HCT116 (cell line): ENCODE results near the gene ENO2. TPM values are rescaled to one million over a fixed set of nuclear protein-coding genes. Genes with fewer than 3 reads are reported as not detected.
A peak's percentile ranks its signal among the peaks of the same experiment; 100 is the strongest.

Experiments
- ATAC-seq: fragments of 200-7000 bp; cut with Tn5 transposase; 2 replicates; pipeline ENCODE4 v1.9.1; 2020; ENCODE audit warnings: mild to moderate bottlenecking, moderate library complexity
- BruUV-seq: library from RNA; stranded (reverse); fragments of 400-500 nt; replicated peaks from 2 replicates; lab custom pipeline; 2021; lab: Mats Ljungman, UMichigan
- CTCF ChIA-PET: fragments of 300-600 bp; sonication (Branson Sonifier 250); formaldehyde crosslinking; loops from one replicate; lab custom pipeline; 2021; ENCODE audit warnings: antibody characterized with exemption; lab: Charles Lee
- POLR2A ChIA-PET: fragments of 300-600, 350-600 bp; sonication (Branson Sonifier 250); formaldehyde crosslinking; loops from one replicate; lab custom pipeline; 2021; ENCODE audit warnings: antibody characterized with exemption; lab: Charles Lee
- RAD21 ChIA-PET, 2 experiments: fragments of 300-600 bp; sonication (Branson Sonifier 250); formaldehyde crosslinking; loops; one replicate each; lab custom pipeline; 2023; ENCODE audit warnings: low total read pairs in 2 of 2; ENCODE audit not compliant: uncharacterized antibody in 2 of 2, unreplicated experiment in 2 of 2, low non-redundant PET in 1 of 2; lab: Charles Lee
- DNase-seq: peaks from one replicate; pipeline ENCODE4 v3.0.0-alpha.2; 2010; ENCODE audit warnings: low read depth, low spot score
- H2AFZ ChIP-seq: fragments of 200-600 bp; shearing (Covaris generic), sonication (generic); 2 replicates; pipeline ENCODE4 v1.6.1; 2017; ENCODE audit warnings: low read depth, mixed run types, mixed read lengths, antibody characterized with exemption, low read length; ENCODE audit not compliant: poor library complexity, severe bottlenecking
- H3K27ac ChIP-seq: 2 replicates; pipeline ENCODE4 v1.5.1; 2012; ENCODE audit warnings: low read depth, low read length
- H3K27me3 ChIP-seq: fragments of 200-600 bp; sonication (generic); 2 replicates; pipeline ENCODE4 v1.6.1; 2016; ENCODE audit warnings: mixed run types, low read length, mixed read lengths; ENCODE audit not compliant: insufficient read depth
- H3K36me3 ChIP-seq, 2 experiments: fragments of 200-500 bp in 1 of 2; fragments of 200-600 bp in 1 of 2; sonication (Bioruptor generic) in 1 of 2; sonication (generic) in 1 of 2; 2 replicates each; pipeline versions ENCODE4 v1.5.1 to v1.6.1; 2014 to 2016; ENCODE audit warnings: low read length in 2 of 2, inconsistent platforms in 1 of 2, mixed read lengths in 1 of 2, mixed run types in 1 of 2; ENCODE audit not compliant: insufficient read depth in 2 of 2, control insufficient read depth in 1 of 2
- H3K4me1 ChIP-seq, 2 experiments: fragments of 200-600 bp in 1 of 2; sonication (generic) in 1 of 2; 2 replicates each; pipeline versions ENCODE4 v1.5.1 to v1.6.1; 2012 to 2017; ENCODE audit warnings: low read length in 2 of 2, inconsistent platforms in 1 of 2, mild to moderate bottlenecking in 1 of 2, mixed read lengths in 1 of 2, mixed run types in 1 of 2, moderate library complexity in 1 of 2; ENCODE audit not compliant: insufficient read depth in 2 of 2, control insufficient read depth in 1 of 2
- H3K4me2 ChIP-seq: fragments of 200-600 bp; sonication (generic); 2 replicates; pipeline ENCODE4 v1.6.1; 2017; ENCODE audit warnings: mixed run types, low read length, mixed read lengths
- H3K4me3 ChIP-seq, 2 experiments: fragments of 200-600 bp in 1 of 2; sonication (generic) in 1 of 2; replicated peaks in 1 of 2; 2 replicates each; pipeline ENCODE4 v1.5.1; 2011 to 2016; ENCODE audit warnings: low read length in 2 of 2, control low read depth in 1 of 2, low read depth in 1 of 2, mild to moderate bottlenecking in 1 of 2, mixed read lengths in 1 of 2, mixed run types in 1 of 2
- H3K79me2 ChIP-seq: fragments of 200-600 bp; sonication (generic); 2 replicates; pipeline ENCODE4 v1.6.1; 2017; ENCODE audit warnings: mild to moderate bottlenecking, mixed run types, low read length, moderate library complexity, mixed read lengths; ENCODE audit not compliant: insufficient read depth
- H3K9ac ChIP-seq: fragments of 200-600 bp; sonication (generic); 2 replicates; pipeline ENCODE4 v1.6.1; 2016; ENCODE audit warnings: low read length, mixed read lengths
- H3K9me2 ChIP-seq: fragments of 200-600 bp; sonication (generic), shearing (Covaris generic); 2 replicates; pipeline ENCODE4 v1.6.1; 2017; ENCODE audit warnings: mixed run types, mild to moderate bottlenecking, moderate library complexity; ENCODE audit not compliant: insufficient read depth
- H3K9me3 ChIP-seq, 2 experiments: fragments of 200-500 bp in 1 of 2; fragments of 200-600 bp in 1 of 2; sonication (Bioruptor generic) in 1 of 2; sonication (generic) in 1 of 2; 2 replicates each; pipeline ENCODE4 v1.6.1; 2014 to 2017; ENCODE audit warnings: low read length in 2 of 2, mixed read lengths in 2 of 2, inconsistent platforms in 1 of 2, low read depth in 1 of 2, mild to moderate bottlenecking in 1 of 2, mixed run types in 1 of 2, moderate library complexity in 1 of 2; ENCODE audit not compliant: control insufficient read depth in 1 of 2, insufficient read depth in 1 of 2
- H4K20me1 ChIP-seq: fragments of 200-600 bp; sonication (generic), shearing (Covaris generic); 2 replicates; pipeline ENCODE4 v1.6.1; 2017; ENCODE audit warnings: mixed run types, mild to moderate bottlenecking, moderate library complexity; ENCODE audit not compliant: insufficient read depth
- CEBPB ChIP-seq: IDR thresholded peaks from 2 replicates; pipeline ENCODE4 v1.6.1; 2012; ENCODE audit warnings: low read depth
- CTCF ChIP-seq, 3 experiments: fragments of 200-600 bp in 1 of 3; sonication (generic) in 1 of 3; IDR thresholded peaks in 2 of 3; conservative IDR thresholded peaks in 1 of 3; 2 replicates each; pipeline ENCODE4 v1.5.1; 2012 to 2017; ENCODE audit warnings: low read depth in 2 of 3, low read length in 2 of 3, antibody characterized with exemption in 1 of 3, borderline replicate concordance in 1 of 3, control low read depth in 1 of 3, mild to moderate bottlenecking in 1 of 3, mixed read lengths in 1 of 3, mixed run types in 1 of 3, moderate library complexity in 1 of 3; ENCODE audit not compliant: insufficient read depth in 1 of 3
- ELF1 ChIP-seq: IDR thresholded peaks from 2 replicates; pipeline ENCODE4 v1.6.1; 2012; ENCODE audit warnings: low read depth, borderline replicate concordance
- EZH2 ChIP-seq: fragments of 200-600 bp; sonication (generic); IDR thresholded peaks from 2 replicates; pipeline ENCODE4 v1.6.1; 2017; ENCODE audit warnings: antibody characterized with exemption, mixed run types
- EZH2phosphoT487 ChIP-seq: fragments of 200-600 bp; IDR thresholded peaks from 2 replicates; pipeline ENCODE4 v1.6.1; 2018; ENCODE audit warnings: antibody characterized with exemption, borderline replicate concordance
- JUND ChIP-seq: IDR thresholded peaks from 2 replicates; pipeline ENCODE4 v1.6.1; 2012
- MAX ChIP-seq: IDR thresholded peaks from 2 replicates; pipeline ENCODE4 v1.6.1; 2012
- RAD21 ChIP-seq: IDR thresholded peaks from 2 replicates; pipeline ENCODE4 v1.6.1; 2012; ENCODE audit warnings: low read depth, mild to moderate bottlenecking
- REST ChIP-seq: IDR thresholded peaks from 2 replicates; pipeline ENCODE4 v1.6.1; 2012; ENCODE audit warnings: low read depth
- SP1 ChIP-seq: IDR thresholded peaks from 2 replicates; pipeline ENCODE4 v1.6.1; 2012; ENCODE audit warnings: low read depth
- SRF ChIP-seq: IDR thresholded peaks from 2 replicates; pipeline ENCODE4 v1.6.1; 2012; ENCODE audit warnings: low read depth
- TCF7L2 ChIP-seq: IDR thresholded peaks from 2 replicates; pipeline ENCODE4 v1.7.0; 2011; ENCODE audit warnings: borderline replicate concordance, inconsistent platforms; ENCODE audit not compliant: insufficient read depth, insufficient read length; ENCODE audit errors: extremely low read depth
- YY1 ChIP-seq: IDR thresholded peaks from 2 replicates; pipeline ENCODE4 v1.6.1; 2011; ENCODE audit warnings: low read length, low read depth, moderate library complexity, mild to moderate bottlenecking; ENCODE audit not compliant: insufficient replicate concordance; ENCODE audit errors: extremely low read depth
- ZBTB33 ChIP-seq: IDR thresholded peaks from 2 replicates; pipeline ENCODE4 v1.6.1; 2011; ENCODE audit warnings: mild to moderate bottlenecking, low read length, moderate library complexity; ENCODE audit not compliant: insufficient replicate concordance; ENCODE audit errors: extremely low read depth
- ZFX ChIP-seq: fragments of 450-650 bp; IDR thresholded peaks from 2 replicates; pipeline ENCODE4 v1.6.1; 2017
- ZNF274 ChIP-seq: fragments of 200-500 bp; sonication (Bioruptor generic); IDR thresholded peaks from 2 replicates; pipeline ENCODE4 v1.6.1; 2014; ENCODE audit warnings: mild to moderate bottlenecking, low read depth, low read length, inconsistent platforms
- intact Hi-C: fragments of 100-400 bp; cut with micrococcal nuclease; formaldehyde crosslinking; loops from 2 replicates; pipeline ENCODE4 v1.10.0; 2022
- total RNA-seq: library from RNA; stranded (reverse); gene quantifications from one replicate; pipeline ENCODE4 v1.2.1, GENCODE V29; 2021; ENCODE audit not compliant: unreplicated experiment

Gene ENO2
- total RNA-seq, 1 experiment from 2014 or later = 117 TPM

- no peaks in the 10 kb centered on the region for H3K27me3 ChIP-seq
- peak overlapping the region; percentile 87 for H3K27ac ChIP-seq
- H3K9ac ChIP-seq = peak overlapping the region; percentile 68
- DNase-seq (peak; percentile 86), ATAC-seq (peak; percentile 97)
- no TSS peak for BruUV-seq
- H3K36me3 ChIP-seq = no peaks in the 10 kb centered on the region; a peak in 1 of 4 replicates
- peak overlapping the region; percentile 34 to 52 for H3K4me3 ChIP-seq
- no peaks in the 10 kb centered on the region for H3K79me2 ChIP-seq
- ChIA-PET CTCF (interaction anchor here (0.6 to 2.1 kb wide), 16 partner anchors 10 to 222 kb away, joined by 3 to 30 read pairs (median 4); partner anchors contain the start of genes CDCA3, LRRC23, SPSB2 and USP5), POLR2A (interaction anchor here (0.7 to 1.7 kb wide), 14 partner anchors 10 to 73 kb away, joined by 3 to 10 read pairs (median 4); partner anchors contain the start of genes C12orf57, LRRC23, RNU7-1 and SPSB2), RAD21 (interaction anchor here (1.2 kb wide), 2 partner anchors 18 kb away, joined by 3 to 4 read pairs; partner anchors contain the start of gene SPSB2 (in 2 of the 2))
- H2AFZ ChIP-seq = peak overlapping the region; percentile 57
- intact Hi-C loops = loop anchor here (1.0 kb wide), 1 partner anchor 20 kb away; no protein-coding TSS in a partner anchor
- no peaks in the 10 kb centered on the region for H3K9me2 ChIP-seq
- H3K4me1 ChIP-seq = peaks cover 12 to 18% of the 10 kb centered on the region in 2 experiments
- no peaks in the 10 kb centered on the region for H3K9me3 ChIP-seq
- no peaks in the 10 kb centered on the region for H4K20me1 ChIP-seq
- H3K4me2 ChIP-seq = peak overlapping the region; percentile 73
- TF ChIP-seq REST (no peak), EZH2 (no peak), SRF (no peak; the same call in 1 of the 2 replicates), CTCF (IDR thresholded peaks at IDR 0.05 in 2 of 3, conservative IDR thresholded peaks at IDR 0.05 in 1 of 3; ENCODE audit: borderline replicate concordance in 1 of 3, insufficient read depth in 1 of 3, low read depth in 2 of 3, low read length in 2 of 3) (peak; percentile 70 to 82 (median 77)), TCF7L2 (peak; percentile 57), CEBPB (peak; percentile 100), EZH2phosphoT487 (no peak), ZNF274 (no peak), JUND (peak; percentile 43; the same call in 1 of the 2 replicates), SP1 (peak; percentile 73), MAX (peak; percentile 81), ZFX (no peak; the same call in 1 of the 2 replicates), ZBTB33 (no peak), YY1 (no peak), ELF1 (no peak), RAD21 (peak; percentile 72)
Measured at GRCh38 chr12:6890789-6891645, 23.4 kb upstream of the ENO2 start.
